Activated B cell treated with CpG ODN at 0.5 μM for 24 hours (primary cell): ENCODE measurements around the gene SPOCD1. TPM values are rescaled to one million over a fixed set of nuclear protein-coding genes. Genes with fewer than 3 reads are reported as not detected.

Source experiments
- ATAC-seq: fragments of 200-7000 bp; cut with Tn5 transposase; one replicate; pipeline ENCODE4 v1.10.0; 2021; ENCODE audit warnings: low read depth, mild to moderate bottlenecking, moderate library complexity
- CTCF ChIA-PET: fragments of 350-600 bp; sonication (Branson Sonifier 250); formaldehyde crosslinking; loops from one replicate; lab custom pipeline; 2021; ENCODE audit warnings: antibody characterized with exemption; lab: Charles Lee
- POLR2A ChIA-PET: fragments of 350-600 bp; sonication (Branson Sonifier 250); formaldehyde crosslinking; loops from one replicate; lab custom pipeline; 2021; ENCODE audit warnings: antibody characterized with exemption; lab: Charles Lee
- DNase-seq: peaks from one replicate; pipeline ENCODE4 v3.0.0; 2022
- H3K27ac Mint-ChIP-seq: one replicate; pipeline ENCODE4 v1.8.0; 2020; ENCODE audit warnings: mixed read lengths
- H3K27me3 Mint-ChIP-seq: one replicate; pipeline ENCODE4 v1.8.0; 2021; ENCODE audit warnings: mixed read lengths
- H3K36me3 Mint-ChIP-seq: one replicate; pipeline ENCODE4 v1.8.0; 2021; ENCODE audit warnings: low read depth, mixed read lengths
- H3K4me1 Mint-ChIP-seq: one replicate; pipeline ENCODE4 v1.8.0; 2021; ENCODE audit warnings: mixed read lengths
- H3K4me3 Mint-ChIP-seq: one replicate; pipeline ENCODE4 v1.8.0; 2020; ENCODE audit warnings: mild to moderate bottlenecking, mixed read lengths
- H3K9me3 Mint-ChIP-seq: one replicate; pipeline ENCODE4 v1.8.0; 2020; ENCODE audit warnings: mixed read lengths
- intact Hi-C: fragments of 100-400 bp; cut with micrococcal nuclease; formaldehyde crosslinking; loops from one replicate; pipeline ENCODE4 v1.15.1; 2024
- total RNA-seq: library from RNA; stranded (reverse); gene quantifications from 2 replicates; pipeline ENCODE4 v1.2.3, GENCODE V29; 2022
- TF ChIP-seq, protein P1 (sequence below): fragments of 200-600 bp; IDR thresholded peaks from one replicate; pipeline ENCODE4 v1.8.0; 2022; ENCODE audit warnings: antibody characterized with exemption, mild to moderate bottlenecking

The SPOCD1 gene
- total RNA-seq, 1 donor from 2014 or later = not detected

- TF ChIP-seq, protein P1, sequence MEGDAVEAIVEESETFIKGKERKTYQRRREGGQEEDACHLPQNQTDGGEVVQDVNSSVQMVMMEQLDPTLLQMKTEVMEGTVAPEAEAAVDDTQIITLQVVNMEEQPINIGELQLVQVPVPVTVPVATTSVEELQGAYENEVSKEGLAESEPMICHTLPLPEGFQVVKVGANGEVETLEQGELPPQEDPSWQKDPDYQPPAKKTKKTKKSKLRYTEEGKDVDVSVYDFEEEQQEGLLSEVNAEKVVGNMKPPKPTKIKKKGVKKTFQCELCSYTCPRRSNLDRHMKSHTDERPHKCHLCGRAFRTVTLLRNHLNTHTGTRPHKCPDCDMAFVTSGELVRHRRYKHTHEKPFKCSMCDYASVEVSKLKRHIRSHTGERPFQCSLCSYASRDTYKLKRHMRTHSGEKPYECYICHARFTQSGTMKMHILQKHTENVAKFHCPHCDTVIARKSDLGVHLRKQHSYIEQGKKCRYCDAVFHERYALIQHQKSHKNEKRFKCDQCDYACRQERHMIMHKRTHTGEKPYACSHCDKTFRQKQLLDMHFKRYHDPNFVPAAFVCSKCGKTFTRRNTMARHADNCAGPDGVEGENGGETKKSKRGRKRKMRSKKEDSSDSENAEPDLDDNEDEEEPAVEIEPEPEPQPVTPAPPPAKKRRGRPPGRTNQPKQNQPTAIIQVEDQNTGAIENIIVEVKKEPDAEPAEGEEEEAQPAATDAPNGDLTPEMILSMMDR = no peak
- H3K27me3 Mint-ChIP-seq = peaks cover 4% of the 10 kb centered on the region
- no peak overlapping the region for H3K27ac Mint-ChIP-seq
- DNase-seq (no peak), ATAC-seq (peak; percentile 64)
- peaks cover 37% of the 10 kb centered on the region for H3K4me1 Mint-ChIP-seq
- no peaks in the 10 kb centered on the region for H3K9me3 Mint-ChIP-seq
- H3K4me3 Mint-ChIP-seq = no peak overlapping the region
- H3K36me3 Mint-ChIP-seq = no peaks in the 10 kb centered on the region
- CTCF ChIA-PET = interaction anchor here (0.6 to 1.4 kb wide), 5 partner anchors 40 to 81 kb away, joined by 3 to 4 read pairs (median 3); no protein-coding TSS in a partner anchor
- POLR2A ChIA-PET = interaction anchor here (0.6 to 0.8 kb wide), 3 partner anchors 18 to 564 kb away, joined by 3 to 6 read pairs (median 6); no protein-coding TSS in a partner anchor
- intact Hi-C loops = loop anchor here (1.0 to 2.0 kb wide), 3 partner anchors 15 to 81 kb away; no protein-coding TSS in a partner anchor
Observed at GRCh38 chr1:31745096-31745945, 70.5 kb downstream of the SPOCD1 start.

GRCh38 chr1:31744165-31744888, 71.5 kb downstream of the SPOCD1 start:
- intact Hi-C loops = loop anchor here (2.0 kb wide), 2 partner anchors 16 to 30 kb away; no protein-coding TSS in a partner anchor
- ChIA-PET POLR2A (interaction anchor here (0.6 kb wide), 2 partner anchors 19 to 563 kb away, joined by 6 read pairs; no protein-coding TSS in a partner anchor), CTCF (interaction anchor here (0.6 kb wide), 1 partner anchor 41 kb away, joined by 3 read pairs; no protein-coding TSS in a partner anchor)
- H3K9me3 Mint-ChIP-seq = no peaks in the 10 kb centered on the region
- H3K27me3 Mint-ChIP-seq = no peaks in the 10 kb centered on the region
- H3K27ac Mint-ChIP-seq = peak overlapping the region; percentile 50
- DNase-seq (no peak), ATAC-seq (peak; percentile 76)
- peak overlapping the region; percentile 11 for H3K4me3 Mint-ChIP-seq
- no peaks in the 10 kb centered on the region for H3K36me3 Mint-ChIP-seq
- TF ChIP-seq, protein P1 = no peak
- peaks cover 42% of the 10 kb centered on the region for H3K4me1 Mint-ChIP-seq

DNA sequence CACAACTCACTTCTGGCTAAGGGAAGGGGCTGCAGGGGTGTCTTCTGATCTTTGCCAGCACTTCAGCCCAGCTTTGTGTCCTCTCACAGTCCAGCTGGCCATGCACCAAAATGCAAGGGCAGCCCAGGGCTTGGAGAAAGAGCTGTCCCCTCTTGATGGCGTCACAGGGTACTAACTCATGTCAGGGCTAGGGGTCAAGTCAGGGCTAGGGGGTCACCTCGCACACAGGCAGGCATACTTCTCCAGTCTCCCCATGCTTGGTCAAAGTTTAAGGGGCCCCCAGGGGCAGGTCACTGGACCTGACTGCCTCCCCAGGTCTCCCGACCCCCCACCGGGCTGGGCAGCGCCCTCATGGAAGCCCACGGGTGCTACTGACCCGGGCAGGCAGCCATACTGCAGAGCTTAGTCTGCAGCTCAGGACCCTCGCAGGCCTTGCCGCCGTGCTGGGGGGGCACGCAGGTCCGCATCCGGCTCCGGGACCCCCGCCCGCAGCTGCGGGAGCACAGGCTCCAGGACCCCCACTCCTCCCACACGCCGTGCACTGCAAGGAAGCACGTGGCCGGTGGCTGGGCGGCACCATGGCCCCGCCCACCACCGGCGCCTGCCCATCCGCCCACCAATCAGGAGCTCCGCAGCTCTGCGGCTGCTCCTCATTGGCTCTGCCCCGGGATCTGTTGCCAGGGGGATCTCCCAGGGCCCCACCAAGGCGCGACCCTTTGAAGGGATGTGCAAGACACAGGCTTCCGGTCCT, 73.2 kb downstream of the SPOCD1 start:
- DNase-seq (no peak), ATAC-seq (no peak)
- TF ChIP-seq, protein P1 = no peak
- no peaks in the 10 kb centered on the region for H3K27me3 Mint-ChIP-seq
- H3K36me3 Mint-ChIP-seq = no peaks in the 10 kb centered on the region
- H3K4me1 Mint-ChIP-seq = peaks cover 50% of the 10 kb centered on the region
- ChIA-PET CTCF (no interaction called here), POLR2A (no interaction called here)
- intact Hi-C loops = no loop called here
- no peak overlapping the region for H3K4me3 Mint-ChIP-seq
- H3K27ac Mint-ChIP-seq = no peak overlapping the region
- no peaks in the 10 kb centered on the region for H3K9me3 Mint-ChIP-seq

Other genes with a start within 250 kb of the SPOCD1 start
- gene TINAGL1, start 239.5 kb downstream of the SPOCD1 start, total RNA-seq = not detected in 2 replicates
- gene HCRTR1, start 198.3 kb downstream of the SPOCD1 start, total RNA-seq = not detected in 2 replicates
- 58.0 and 61.1 TPM in 2 replicates for gene PEF1, start 171.1 kb downstream of the SPOCD1 start, total RNA-seq
- 0.17 and 0.31 TPM in 2 replicates for gene COL16A1, start 112.0 kb downstream of the SPOCD1 start, total RNA-seq
- gene ADGRB2, start 51.7 kb downstream of the SPOCD1 start, total RNA-seq = 6.3 and 6.5 TPM in 2 replicates
- gene PTP4A2, start 122.3 kb upstream of the SPOCD1 start, total RNA-seq = 249 and 275 TPM in 2 replicates
- gene KHDRBS1, start 197.8 kb upstream of the SPOCD1 start, total RNA-seq = 146 and 152 TPM in 2 replicates